Neural progenitor cell (in vitro differentiated cells): ENCODE measurements around the gene MRGPRG. TPM values are rescaled to one million over a fixed set of nuclear protein-coding genes. Genes with fewer than 3 reads are reported as not detected.
A peak's percentile ranks its signal among the peaks of the same experiment; 100 is the strongest.

Experiments used
- DNase-seq: peaks from one replicate; pipeline ENCODE4 v3.0.0-alpha.2; 2016; ENCODE audit warnings: low spot score
- H2AFZ ChIP-seq: fragments of 200-600 bp; sonication (generic); replicated peaks from 2 replicates; pipeline ENCODE4 v1.6.1; 2016; ENCODE audit warnings: antibody characterized with exemption
- H3F3A ChIP-seq: fragments of 200-600 bp; sonication (generic); 2 replicates; pipeline ENCODE4 v1.6.1; 2016; ENCODE audit warnings: antibody characterized with exemption, low read depth
- H3K27ac ChIP-seq: fragments of 200-600 bp; sonication (generic); 2 replicates; pipeline ENCODE4 v1.5.1; 2016; ENCODE audit warnings: mild to moderate bottlenecking
- H3K27me3 ChIP-seq: fragments of 200-600 bp; sonication (generic); 2 replicates; pipeline ENCODE4 v1.6.1; 2016; ENCODE audit warnings: mild to moderate bottlenecking, moderate library complexity
- H3K36me3 ChIP-seq: fragments of 200-600 bp; sonication (generic); 2 replicates; pipeline ENCODE4 v1.5.1; 2016
- H3K4me1 ChIP-seq: fragments of 200-600 bp; sonication (generic); 2 replicates; pipeline ENCODE4 v1.6.1; 2016; ENCODE audit warnings: mixed run types
- H3K4me2 ChIP-seq: fragments of 200-600 bp; sonication (generic); 2 replicates; pipeline ENCODE4 v1.6.1; 2016
- H3K4me3 ChIP-seq: fragments of 200-600 bp; sonication (generic); 2 replicates; pipeline ENCODE4 v1.5.1; 2016
- H3K79me2 ChIP-seq: fragments of 200-600 bp; sonication (generic); 2 replicates; pipeline ENCODE4 v1.6.1; 2016; ENCODE audit warnings: low read depth
- H3K9ac ChIP-seq: fragments of 200-600 bp; sonication (generic); 2 replicates; pipeline ENCODE4 v1.6.1; 2016
- H3K9me3 ChIP-seq: fragments of 200-600 bp; sonication (generic); 2 replicates; pipeline ENCODE4 v1.5.1; 2016; ENCODE audit warnings: low read depth
- H4K20me1 ChIP-seq: fragments of 200-600 bp; sonication (generic); 2 replicates; pipeline ENCODE4 v1.6.1; 2016; ENCODE audit warnings: low read depth
- H3K27ac Mint-ChIP-seq: 3 replicates; pipeline ENCODE4 v1.8.0; 2021; ENCODE audit warnings: mixed read lengths
- H3K27me3 Mint-ChIP-seq: 2 replicates; pipeline ENCODE4 v1.8.0; 2022; ENCODE audit warnings: low read depth, mild to moderate bottlenecking, inconsistent platforms, moderate library complexity, mixed read lengths; ENCODE audit not compliant: insufficient read depth
- H3K36me3 Mint-ChIP-seq: 3 replicates; pipeline ENCODE4 v1.8.0; 2021; ENCODE audit warnings: mixed read lengths
- H3K4me1 Mint-ChIP-seq: 3 replicates; pipeline ENCODE4 v1.8.0; 2021; ENCODE audit warnings: mixed read lengths
- H3K4me3 Mint-ChIP-seq: 3 replicates; pipeline ENCODE4 v1.8.0; 2021; ENCODE audit warnings: mild to moderate bottlenecking, moderate library complexity, mixed read lengths
- H3K9me3 Mint-ChIP-seq: 3 replicates; pipeline ENCODE4 v1.8.0; 2020; ENCODE audit warnings: mixed read lengths
- CTCF ChIP-seq: fragments of 200-600 bp; sonication (generic); IDR thresholded peaks from 2 replicates; pipeline ENCODE4 v1.5.1; 2017; ENCODE audit warnings: antibody characterized with exemption, mild to moderate bottlenecking
- EZH2 ChIP-seq: fragments of 200-600 bp; sonication (generic); IDR thresholded peaks from 2 replicates; pipeline ENCODE4 v1.6.1; 2017; ENCODE audit warnings: antibody characterized with exemption, mild to moderate bottlenecking, moderate library complexity
- EZH2phosphoT487 ChIP-seq: fragments of 200-600 bp; sonication (generic); IDR thresholded peaks from 2 replicates; pipeline ENCODE4 v1.6.1; 2017; ENCODE audit warnings: antibody characterized with exemption
- total RNA-seq: library from RNA; depleted of rRNA; stranded (reverse); fragments of >200 nt; gene quantifications from 2 replicates; pipeline ENCODE4 v1.2.3, GENCODE V29; 2015; ENCODE audit warnings: low replicate concordance

Gene MRGPRG
- total RNA-seq, 1 donor from 2014 or later, result not detected

DNA sequence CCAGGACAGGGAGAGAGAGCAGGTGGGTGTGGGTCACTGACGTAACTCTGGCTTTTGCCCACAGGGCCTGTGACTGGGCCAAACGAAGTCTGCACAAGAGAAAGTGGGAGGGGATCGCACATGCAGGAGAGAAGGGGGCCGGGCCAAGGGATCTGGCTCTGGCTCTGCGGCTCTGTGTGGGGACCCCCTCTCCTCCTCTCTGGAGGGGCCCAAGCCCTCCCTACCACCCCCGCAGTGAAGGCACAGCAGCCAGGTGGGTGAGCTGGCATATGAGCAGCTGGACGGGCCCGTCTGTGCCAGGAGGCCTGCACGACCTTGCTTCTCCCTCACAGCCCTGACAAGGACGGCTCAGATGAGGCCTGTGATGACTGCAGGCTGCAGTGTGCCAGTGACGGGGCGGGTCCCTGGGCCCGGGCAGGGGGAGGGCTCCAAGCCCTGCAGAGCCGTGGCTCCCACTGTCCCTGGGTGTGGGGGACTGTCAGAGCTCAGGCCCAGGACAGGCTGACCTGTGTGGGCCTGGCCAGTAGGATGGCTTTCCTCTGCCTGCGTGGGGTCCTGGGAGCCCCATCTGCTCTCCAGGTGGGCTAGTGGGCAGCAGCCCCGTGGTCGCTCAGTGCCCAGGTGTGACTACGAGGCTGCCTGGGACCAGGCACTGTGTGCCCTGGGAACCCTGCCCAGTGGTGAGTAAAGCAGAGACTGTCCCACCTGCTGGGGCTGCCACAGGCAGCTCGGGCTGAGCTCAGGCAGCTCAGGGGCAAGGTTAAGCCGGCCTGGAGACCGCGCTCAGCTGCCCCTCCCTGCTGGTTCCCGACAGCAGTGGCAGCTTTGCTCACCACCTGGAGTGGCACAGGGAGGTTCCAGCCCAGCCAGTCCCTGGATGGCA lies 22.2 kb downstream of the MRGPRG start:
- no peak overlapping the region for H3K27ac ChIP-seq
- no peak overlapping the region for H3K4me3 Mint-ChIP-seq
- TF ChIP-seq EZH2phosphoT487 (no peak), EZH2 (no peak), CTCF (no peak)

DNA sequence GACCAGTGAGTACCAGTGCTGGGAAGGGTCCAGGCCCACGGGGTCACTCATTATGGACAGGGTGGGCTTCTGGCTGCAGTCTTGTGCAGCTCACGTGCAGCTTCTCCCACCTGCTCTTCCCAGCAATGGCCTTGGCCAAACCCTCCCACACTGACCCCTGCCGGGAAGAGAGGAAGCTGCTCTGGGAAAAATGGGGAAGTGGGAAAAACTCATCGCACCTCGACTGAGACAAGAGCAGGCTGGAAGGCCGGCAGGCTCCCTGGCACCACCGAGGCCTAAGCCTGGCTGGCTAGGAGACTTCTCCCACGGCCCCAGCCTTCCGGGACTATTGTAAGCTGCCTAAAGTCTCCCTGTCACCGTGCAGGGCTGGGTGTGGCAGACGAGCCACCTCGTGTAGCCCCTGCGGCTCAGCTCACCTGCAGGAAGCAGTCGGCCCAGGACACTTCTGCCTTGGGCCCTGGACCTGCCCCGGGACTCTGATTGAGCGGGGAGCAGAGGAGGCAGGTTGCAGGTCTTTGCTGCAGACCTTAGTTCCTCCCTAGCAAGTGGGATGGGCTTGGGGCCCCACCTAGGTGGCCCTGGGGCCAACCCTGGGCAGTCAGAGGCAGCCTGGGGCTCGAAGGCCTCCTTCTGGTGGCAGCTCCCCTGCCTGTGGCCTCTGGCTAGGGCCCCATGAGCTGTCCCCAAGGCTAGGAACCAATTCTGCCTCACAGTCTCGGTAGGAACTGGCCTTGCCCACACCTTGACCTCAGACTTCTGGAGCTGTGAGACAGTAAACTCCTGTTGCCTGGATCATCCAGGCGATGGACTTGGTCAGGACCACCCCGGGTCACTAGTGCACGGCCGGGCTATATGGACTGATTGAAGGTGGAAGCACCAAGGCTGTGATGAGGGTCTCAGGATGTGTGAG lies 23.1 kb downstream of the MRGPRG start:
- Mint-ChIP-seq H3K36me3 (no peaks in the 10 kb centered on the region), H3K4me1 (peaks cover 16% of the 10 kb centered on the region), H3K27me3 (peaks cover under 1% of the 10 kb centered on the region), H3K4me3 (no peak overlapping the region), H3K27ac (peak overlapping the region; percentile 97), H3K9me3 (no peaks in the 10 kb centered on the region)
- Histone ChIP-seq H4K20me1 (no peaks in the 10 kb centered on the region), H3K27me3 (no peaks in the 10 kb centered on the region), H3K27ac (no peak overlapping the region), H3F3A (no peaks in the 10 kb centered on the region), H2AFZ (no peak overlapping the region), H3K4me3 (no peak overlapping the region), H3K36me3 (no peaks in the 10 kb centered on the region), H3K4me2 (no peak overlapping the region), H3K9me3 (no peaks in the 10 kb centered on the region), H3K4me1 (peaks cover 15% of the 10 kb centered on the region), H3K79me2 (no peaks in the 10 kb centered on the region), H3K9ac (no peak overlapping the region)
- peak; percentile 7 for TF ChIP-seq CTCF
- no peak for TF ChIP-seq EZH2phosphoT487
- no peak for TF ChIP-seq EZH2
- DNase-seq, result no peak

More for the DNA sequence above, 22.2 kb downstream of the MRGPRG start:
- no peaks in the 10 kb centered on the region for H3F3A ChIP-seq
- H3K9me3 ChIP-seq, result no peaks in the 10 kb centered on the region
- no peak overlapping the region for H3K4me2 ChIP-seq
- H3K79me2 ChIP-seq, result no peaks in the 10 kb centered on the region
- H3K27me3 Mint-ChIP-seq, result peaks cover 4% of the 10 kb centered on the region
- H3K4me1 Mint-ChIP-seq, result peaks cover 10% of the 10 kb centered on the region
- no peak for DNase-seq
- H3K36me3 ChIP-seq, result no peaks in the 10 kb centered on the region
- peaks cover 2% of the 10 kb centered on the region for H3K27me3 ChIP-seq
- H3K36me3 Mint-ChIP-seq, result no peaks in the 10 kb centered on the region
- no peaks in the 10 kb centered on the region for H4K20me1 ChIP-seq
- peaks cover 10% of the 10 kb centered on the region for H3K4me1 ChIP-seq
- H3K9ac ChIP-seq, result no peak overlapping the region
- peak overlapping the region; percentile 97 for H3K27ac Mint-ChIP-seq
- H3K9me3 Mint-ChIP-seq, result no peaks in the 10 kb centered on the region
- no peak overlapping the region for H2AFZ ChIP-seq
- no peak overlapping the region for H3K4me3 ChIP-seq

- no peaks in the 10 kb centered on the region for H3K9me3 Mint-ChIP-seq
These were observed 24.4 kb downstream of the MRGPRG start for GRCh38 chr11:3194016-3194816.

More at GRCh38 chr11:3194016-3194816, 24.4 kb downstream of the MRGPRG start:
- Histone ChIP-seq H3K36me3 (no peaks in the 10 kb centered on the region), H3K4me1 (peaks cover 22% of the 10 kb centered on the region), H3K9me3 (no peaks in the 10 kb centered on the region), H3F3A (peaks cover 8% of the 10 kb centered on the region), H4K20me1 (no peaks in the 10 kb centered on the region), H3K27ac (no peak overlapping the region), H2AFZ (no peak overlapping the region), H3K4me3 (no peak overlapping the region), H3K79me2 (no peaks in the 10 kb centered on the region), H3K27me3 (no peaks in the 10 kb centered on the region), H3K9ac (no peak overlapping the region), H3K4me2 (no peak overlapping the region)
- Mint-ChIP-seq H3K36me3 (no peaks in the 10 kb centered on the region), H3K27ac (no peak overlapping the region), H3K4me3 (no peak overlapping the region), H3K4me1 (peaks cover 29% of the 10 kb centered on the region), H3K27me3 (peaks cover 2% of the 10 kb centered on the region)
- no peak for DNase-seq
- TF ChIP-seq EZH2phosphoT487 (no peak), EZH2 (no peak), CTCF (no peak)
